ENCODE measurements around the gene C9orf152. TPM values are rescaled to one million over a fixed set of nuclear protein-coding genes. Genes with fewer than 3 reads are reported as not detected.

Gene C9orf152
- polyA plus RNA-seq, 1 donor from 2014 or later = not detected

DNA sequence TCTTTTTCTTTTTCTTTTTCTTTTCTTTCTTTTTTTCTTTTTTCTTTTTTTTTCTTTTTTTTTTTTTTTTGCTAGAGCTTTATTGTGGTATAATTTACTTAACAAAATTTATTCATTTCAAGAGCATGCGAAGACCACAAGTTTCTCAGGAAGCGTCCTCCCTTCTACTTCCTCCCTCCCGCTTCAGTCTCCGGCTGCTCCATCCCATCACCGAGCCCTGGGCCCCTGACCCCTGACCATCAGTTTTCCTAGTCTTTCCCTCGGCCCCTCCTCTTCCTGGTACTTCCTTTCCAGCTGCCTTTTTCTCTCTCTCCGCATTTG lies 34.7 kb downstream of the C9orf152 start:
- no peak overlapping the region for H3K27ac ChIP-seq (ENCODE audit: low read length)
- H3K9me3 ChIP-seq (ENCODE audit: low read length) = no peaks in the 10 kb centered on the region
- H2AFZ ChIP-seq (ENCODE audit: low read depth, low read length) = no peak overlapping the region
- no peaks in the 10 kb centered on the region for H3F3A ChIP-seq (ENCODE audit: insufficient read depth, low read length, poor library complexity, severe bottlenecking)
- H3K79me2 ChIP-seq (replicated peaks; ENCODE audit: insufficient read depth, low read length) = no peaks in the 10 kb centered on the region
- H3K4me2 ChIP-seq (ENCODE audit: low read length) = no peak overlapping the region
- no peak overlapping the region for H3K4me3 ChIP-seq (ENCODE audit: low read length)
- H3K9me2 ChIP-seq (ENCODE audit: insufficient read depth, low read length) = no peaks in the 10 kb centered on the region
- no peak overlapping the region for H3K9ac ChIP-seq (ENCODE audit: low read length)
- H3K36me3 ChIP-seq (ENCODE audit: insufficient read depth, low read length) = no peaks in the 10 kb centered on the region
- no peak for TF ChIP-seq MXI1 (conservative IDR thresholded peaks at IDR 0.05; ENCODE audit: poor library complexity, severe bottlenecking)
- TF ChIP-seq POLR2AphosphoS5 (IDR thresholded peaks at IDR 0.05) = no peak
- TF ChIP-seq EZH2 (IDR thresholded peaks at IDR 0.05; ENCODE audit: borderline replicate concordance, insufficient read depth, low read length, poor library complexity, severe bottlenecking) = no peak
- no peak for TF ChIP-seq EP300 (conservative IDR thresholded peaks at IDR 0.05; ENCODE audit: poor library complexity, severe bottlenecking)
- no peak for TF ChIP-seq RAD21 (conservative IDR thresholded peaks at IDR 0.05)
- no peak for TF ChIP-seq SMC3 (conservative IDR thresholded peaks at IDR 0.05; ENCODE audit: poor library complexity)
- TF ChIP-seq CTCF (IDR thresholded peaks at IDR 0.05; ENCODE audit: poor library complexity, severe bottlenecking) = no peak
- no peak for TF ChIP-seq TAF1 (IDR thresholded peaks at IDR 0.05; ENCODE audit: low read depth)
- no peaks in the 10 kb centered on the region for H4K20me1 ChIP-seq (ENCODE audit: insufficient read depth)
- H3K27me3 ChIP-seq (ENCODE audit: insufficient read depth, low read depth, low read length) = no peaks in the 10 kb centered on the region

GRCh38 chr9:110170357-110171257 lies 37.4 kb downstream of the C9orf152 start:
- H4K20me1 ChIP-seq (ENCODE audit: insufficient read depth) = no peaks in the 10 kb centered on the region
- no peak overlapping the region for H3K4me2 ChIP-seq (ENCODE audit: low read length)
- no peaks in the 10 kb centered on the region for H3F3A ChIP-seq (ENCODE audit: insufficient read depth, low read length, poor library complexity, severe bottlenecking)
- H3K9me2 ChIP-seq (ENCODE audit: insufficient read depth, low read length) = no peaks in the 10 kb centered on the region
- TF ChIP-seq POLR2AphosphoS5 (IDR thresholded peaks at IDR 0.05) (no peak), EP300 (conservative IDR thresholded peaks at IDR 0.05; ENCODE audit: poor library complexity, severe bottlenecking) (no peak), EZH2 (IDR thresholded peaks at IDR 0.05; ENCODE audit: borderline replicate concordance, insufficient read depth, low read length, poor library complexity, severe bottlenecking) (no peak), REST (IDR thresholded peaks at IDR 0.05; ENCODE audit: borderline replicate concordance) (no peak), MXI1 (conservative IDR thresholded peaks at IDR 0.05; ENCODE audit: poor library complexity, severe bottlenecking) (no peak)
- H2AFZ ChIP-seq (ENCODE audit: low read depth, low read length) = no peak overlapping the region
- H3K9ac ChIP-seq (ENCODE audit: low read length) = no peak overlapping the region
- no peak overlapping the region for H3K4me3 ChIP-seq (ENCODE audit: low read length)
- no peaks in the 10 kb centered on the region for H3K9me3 ChIP-seq (ENCODE audit: low read length)
- no peaks in the 10 kb centered on the region for H3K36me3 ChIP-seq (ENCODE audit: insufficient read depth, low read length)
- H3K27me3 ChIP-seq (ENCODE audit: insufficient read depth, low read depth, low read length) = no peaks in the 10 kb centered on the region
- H3K27ac ChIP-seq (ENCODE audit: low read length) = no peak overlapping the region
- no peaks in the 10 kb centered on the region for H3K79me2 ChIP-seq (replicated peaks; ENCODE audit: insufficient read depth, low read length)
